Stimulated activated memory B cell treated with anti-CD40 and anti-IgM and Interleukin-4, amounts not matched to agents 10 μg/mL and 1 μg/mL and 100 μg/mL, for 72 hours (primary cell): ENCODE data around the gene ITPR3.

ENCODE experiments used
- ATAC-seq: fragments of 150-1000 bp; cut with Tn5 transposase; 2 replicates; pipeline ENCODE4 v1.10.0; 2021
- H3K27ac Mint-ChIP-seq: one replicate; pipeline ENCODE4 v1.8.0; 2022; ENCODE audit warnings: mild to moderate bottlenecking, mixed read lengths
- H3K27me3 Mint-ChIP-seq: one replicate; pipeline ENCODE4 v1.8.0; 2022; ENCODE audit warnings: mixed read lengths
- H3K36me3 Mint-ChIP-seq: one replicate; pipeline ENCODE4 v1.8.0; 2022; ENCODE audit warnings: mixed read lengths
- H3K4me1 Mint-ChIP-seq: one replicate; pipeline ENCODE4 v1.8.0; 2022; ENCODE audit warnings: mixed read lengths
- H3K4me3 Mint-ChIP-seq: one replicate; pipeline ENCODE4 v1.8.0; 2022; ENCODE audit warnings: mild to moderate bottlenecking, moderate library complexity, mixed read lengths
- H3K9me3 Mint-ChIP-seq: one replicate; pipeline ENCODE4 v1.8.0; 2022; ENCODE audit warnings: mixed read lengths

ITPR3 gene

GRCh38 chr6:33659986-33660385 lies 38.9 kb downstream of the ITPR3 start:
- H3K27ac Mint-ChIP-seq: no peak overlapping the region
- no peak overlapping the region for H3K4me3 Mint-ChIP-seq
- ATAC-seq: no peak
- H3K27me3 Mint-ChIP-seq: no peaks in the 10 kb centered on the region
- no peaks in the 10 kb centered on the region for H3K4me1 Mint-ChIP-seq
- H3K36me3 Mint-ChIP-seq: peaks cover 45% of the 10 kb centered on the region
- no peaks in the 10 kb centered on the region for H3K9me3 Mint-ChIP-seq

DNA sequence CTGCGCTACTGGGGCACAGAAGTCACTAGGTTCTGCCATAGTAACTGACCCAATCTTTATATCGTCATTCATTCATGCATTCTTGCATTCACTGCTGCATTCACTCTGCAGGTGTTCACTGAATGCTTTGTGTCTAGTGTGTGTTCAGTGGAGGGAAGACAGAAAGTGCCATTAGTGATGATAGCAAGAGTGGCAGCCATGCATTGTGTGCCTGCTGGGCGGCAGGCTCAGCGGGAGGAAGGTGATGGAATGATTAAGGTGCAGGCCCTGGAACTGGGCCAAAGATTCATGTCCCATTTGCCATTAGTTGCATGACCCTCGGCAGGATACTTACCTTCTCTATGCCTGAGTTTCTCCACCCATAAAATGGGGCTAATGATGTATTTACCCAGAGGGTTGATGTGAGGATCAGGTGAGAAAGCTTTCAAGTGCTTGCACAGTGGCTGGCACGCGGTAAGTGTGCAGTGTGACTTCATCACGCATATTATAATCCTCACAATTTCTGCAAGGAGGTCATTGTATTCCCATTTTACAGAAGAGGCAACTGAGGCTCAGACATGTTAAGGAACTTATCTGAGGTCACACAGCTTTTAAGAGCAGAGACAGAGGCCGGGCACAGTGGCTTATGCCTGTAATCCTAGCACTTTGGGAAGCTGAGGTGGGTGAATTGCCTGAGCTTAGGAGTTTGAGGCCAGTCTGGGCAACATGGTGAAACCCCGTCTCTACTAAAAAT lies 40.1 kb downstream of the ITPR3 start:
- no peaks in the 10 kb centered on the region for H3K4me1 Mint-ChIP-seq
- no peaks in the 10 kb centered on the region for H3K9me3 Mint-ChIP-seq
- H3K27me3 Mint-ChIP-seq: no peaks in the 10 kb centered on the region
- no peak overlapping the region for H3K4me3 Mint-ChIP-seq
- peaks cover 51% of the 10 kb centered on the region for H3K36me3 Mint-ChIP-seq
- ATAC-seq: no peak
- peak overlapping the region; percentile 24 for H3K27ac Mint-ChIP-seq

DNA sequence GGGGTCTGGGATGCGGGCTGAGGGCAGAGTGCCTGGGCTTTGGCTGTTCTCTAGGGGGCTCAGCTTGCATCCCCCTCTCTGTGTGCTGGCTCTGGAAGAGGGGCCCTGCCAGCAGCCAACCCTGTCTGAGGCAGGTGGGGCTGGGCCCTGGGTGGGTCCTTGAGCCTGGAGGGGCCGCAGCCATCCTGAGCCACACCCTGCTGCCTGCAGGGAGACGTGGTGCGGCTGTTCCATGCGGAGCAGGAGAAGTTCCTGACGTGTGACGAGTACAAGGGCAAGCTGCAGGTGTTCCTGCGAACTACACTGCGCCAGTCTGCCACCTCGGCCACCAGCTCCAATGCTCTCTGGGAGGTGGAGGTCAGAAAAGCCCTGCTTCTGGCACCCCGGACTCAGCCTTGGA lies 41.2 kb downstream of the ITPR3 start:
- Mint-ChIP-seq H3K36me3 (peaks cover 52% of the 10 kb centered on the region), H3K4me1 (no peaks in the 10 kb centered on the region), H3K4me3 (no peak overlapping the region), H3K27ac (peak overlapping the region; percentile 24), H3K27me3 (no peaks in the 10 kb centered on the region), H3K9me3 (no peaks in the 10 kb centered on the region)
- ATAC-seq: no peak

DNA sequence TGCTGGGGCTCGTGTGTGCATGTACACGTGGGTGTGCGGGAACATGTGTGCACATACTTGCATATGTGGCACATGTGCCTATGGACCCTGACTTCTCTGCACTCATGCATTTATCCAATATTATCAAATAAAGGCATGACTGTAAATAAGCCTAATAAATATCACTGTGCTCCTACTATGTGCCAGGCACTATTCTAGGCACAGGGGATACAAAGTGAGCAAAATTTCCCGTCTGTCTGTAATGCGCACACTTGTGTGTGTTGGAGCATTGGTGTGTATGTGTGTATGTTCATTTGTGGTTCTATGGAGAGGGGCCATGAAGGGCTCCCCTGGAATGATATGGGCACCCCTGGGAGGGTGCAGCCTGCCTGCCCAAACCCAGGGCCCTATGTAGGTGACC lies 41.9 kb downstream of the ITPR3 start:
- Mint-ChIP-seq H3K27me3 (no peaks in the 10 kb centered on the region), H3K36me3 (peaks cover 49% of the 10 kb centered on the region), H3K27ac (no peak overlapping the region), H3K4me3 (no peak overlapping the region), H3K4me1 (no peaks in the 10 kb centered on the region), H3K9me3 (no peaks in the 10 kb centered on the region)
- ATAC-seq: no peak

- Mint-ChIP-seq H3K27ac (no peak overlapping the region), H3K27me3 (no peaks in the 10 kb centered on the region), H3K36me3 (peaks cover 56% of the 10 kb centered on the region), H3K9me3 (no peaks in the 10 kb centered on the region), H3K4me1 (peaks cover 8% of the 10 kb centered on the region), H3K4me3 (no peak overlapping the region)
- no peak for ATAC-seq
Measured at GRCh38 chr6:33663727-33664449, 42.8 kb downstream of the ITPR3 start.

DNA sequence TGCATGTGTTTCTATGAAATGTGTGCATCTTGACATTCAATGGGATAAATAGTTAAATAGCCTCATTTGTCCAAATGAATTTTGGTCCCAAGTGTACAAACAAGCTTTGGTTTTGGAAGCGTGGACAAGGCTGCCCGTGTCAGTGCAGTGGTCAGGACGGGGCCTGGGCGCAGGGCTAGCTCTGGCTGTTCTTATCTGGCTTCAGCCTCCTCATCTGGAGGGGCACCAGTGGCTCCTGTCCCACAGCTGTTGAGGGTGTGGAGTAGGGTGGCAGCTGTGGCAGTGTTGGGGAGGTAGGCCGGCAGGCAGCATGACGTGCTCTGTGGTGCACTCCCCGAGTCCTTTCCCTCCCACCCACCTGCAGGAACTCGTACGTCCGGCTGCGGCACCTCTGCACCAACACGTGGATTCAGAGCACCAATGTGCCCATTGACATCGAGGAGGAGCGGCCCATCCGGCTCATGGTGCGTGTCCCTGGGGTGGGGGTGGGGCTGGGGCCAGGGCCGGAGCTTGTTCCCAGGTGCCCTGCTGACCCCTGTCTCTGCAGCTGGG lies 43.5 kb downstream of the ITPR3 start:
- Mint-ChIP-seq H3K27ac (no peak overlapping the region), H3K36me3 (peaks cover 56% of the 10 kb centered on the region), H3K4me1 (peaks cover 10% of the 10 kb centered on the region), H3K4me3 (no peak overlapping the region), H3K9me3 (no peaks in the 10 kb centered on the region), H3K27me3 (no peaks in the 10 kb centered on the region)
- no peak for ATAC-seq

DNA sequence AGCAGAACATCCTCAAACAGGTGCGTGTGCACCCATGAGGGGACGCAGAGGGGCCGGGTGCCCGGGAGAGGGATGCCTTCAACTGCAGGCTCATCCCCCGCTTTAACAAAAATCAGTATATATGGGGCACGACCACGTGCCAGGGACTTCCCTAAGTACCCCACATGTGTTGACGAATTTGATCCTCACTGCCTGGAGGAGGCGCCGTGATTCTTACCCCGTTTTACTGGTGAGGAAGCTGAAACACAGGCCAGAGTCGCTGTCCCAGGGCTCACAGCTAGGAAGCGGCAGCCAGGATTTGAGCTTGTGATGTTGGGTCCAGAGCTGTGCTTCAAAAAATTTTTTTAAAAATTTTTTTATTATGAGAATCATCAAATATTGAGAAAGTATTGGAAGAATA lies 44.8 kb downstream of the ITPR3 start:
- H3K36me3 Mint-ChIP-seq: peaks cover 52% of the 10 kb centered on the region
- no peak for ATAC-seq
- H3K4me1 Mint-ChIP-seq: peaks cover 10% of the 10 kb centered on the region
- H3K9me3 Mint-ChIP-seq: no peaks in the 10 kb centered on the region
- H3K4me3 Mint-ChIP-seq: no peak overlapping the region
- no peak overlapping the region for H3K27ac Mint-ChIP-seq
- no peaks in the 10 kb centered on the region for H3K27me3 Mint-ChIP-seq

DNA sequence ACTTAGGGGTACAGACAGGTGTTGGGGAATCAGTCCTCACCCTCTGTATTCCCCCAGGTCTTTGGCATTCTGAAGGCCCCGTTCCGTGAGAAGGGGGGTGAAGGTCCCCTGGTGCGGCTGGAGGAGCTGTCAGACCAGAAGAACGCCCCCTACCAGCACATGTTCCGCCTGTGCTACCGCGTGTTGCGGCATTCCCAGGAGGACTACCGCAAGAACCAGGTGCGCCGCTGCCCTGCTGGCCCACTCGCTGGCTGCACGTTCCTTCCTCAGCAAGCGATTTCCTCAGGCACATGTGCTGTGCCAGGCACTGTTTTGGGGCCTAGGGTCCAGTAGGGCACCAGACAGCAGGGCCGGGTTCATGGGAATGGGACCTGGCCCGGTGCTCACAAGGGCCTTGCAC lies 46.0 kb downstream of the ITPR3 start:
- Mint-ChIP-seq H3K27ac (no peak overlapping the region), H3K9me3 (no peaks in the 10 kb centered on the region), H3K36me3 (peaks cover 57% of the 10 kb centered on the region), H3K27me3 (no peaks in the 10 kb centered on the region), H3K4me1 (peaks cover 10% of the 10 kb centered on the region), H3K4me3 (no peak overlapping the region)
- no peak for ATAC-seq

DNA sequence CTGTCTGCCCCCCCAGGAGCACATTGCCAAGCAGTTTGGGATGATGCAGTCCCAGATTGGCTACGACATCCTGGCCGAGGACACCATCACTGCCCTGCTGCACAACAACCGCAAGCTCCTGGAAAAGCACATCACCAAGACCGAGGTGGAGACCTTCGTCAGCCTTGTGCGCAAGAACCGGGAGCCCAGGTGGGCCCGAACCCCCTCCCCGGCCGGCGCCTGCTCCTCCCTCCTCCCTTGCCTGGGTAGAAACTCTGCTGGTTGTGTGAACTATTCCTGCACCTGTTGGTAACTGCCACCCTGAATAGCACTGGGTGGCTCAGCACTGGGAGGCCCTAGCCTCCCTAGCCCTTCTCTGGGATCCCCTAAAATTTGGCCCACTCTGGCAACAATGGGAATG lies 46.7 kb downstream of the ITPR3 start:
- peaks cover 59% of the 10 kb centered on the region for H3K36me3 Mint-ChIP-seq
- no peak overlapping the region for H3K4me3 Mint-ChIP-seq
- no peaks in the 10 kb centered on the region for H3K9me3 Mint-ChIP-seq
- peaks cover 11% of the 10 kb centered on the region for H3K4me1 Mint-ChIP-seq
- peak overlapping the region; percentile 21 for H3K27ac Mint-ChIP-seq
- no peaks in the 10 kb centered on the region for H3K27me3 Mint-ChIP-seq
- ATAC-seq: no peak

DNA sequence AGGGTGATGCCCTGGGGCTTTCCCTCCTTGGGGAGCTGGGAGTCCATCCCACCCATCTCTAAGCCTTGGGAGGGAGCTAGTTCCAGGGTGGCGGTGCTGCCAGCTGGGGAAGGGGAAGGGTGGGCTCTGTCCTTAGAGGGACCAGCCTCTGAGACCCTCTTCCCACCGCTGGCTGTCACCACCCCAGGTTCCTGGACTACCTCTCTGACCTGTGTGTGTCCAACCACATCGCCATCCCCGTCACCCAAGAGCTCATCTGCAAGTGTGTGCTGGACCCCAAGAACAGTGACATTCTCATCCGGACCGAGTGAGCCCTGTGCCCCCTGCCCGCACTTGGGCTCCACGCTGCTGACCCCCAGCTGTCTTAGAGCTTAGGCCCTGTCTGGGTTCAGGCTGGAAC lies 47.2 kb downstream of the ITPR3 start:
- Mint-ChIP-seq H3K4me1 (peaks cover 17% of the 10 kb centered on the region), H3K27me3 (no peaks in the 10 kb centered on the region), H3K27ac (peak overlapping the region; percentile 21)

DNA sequence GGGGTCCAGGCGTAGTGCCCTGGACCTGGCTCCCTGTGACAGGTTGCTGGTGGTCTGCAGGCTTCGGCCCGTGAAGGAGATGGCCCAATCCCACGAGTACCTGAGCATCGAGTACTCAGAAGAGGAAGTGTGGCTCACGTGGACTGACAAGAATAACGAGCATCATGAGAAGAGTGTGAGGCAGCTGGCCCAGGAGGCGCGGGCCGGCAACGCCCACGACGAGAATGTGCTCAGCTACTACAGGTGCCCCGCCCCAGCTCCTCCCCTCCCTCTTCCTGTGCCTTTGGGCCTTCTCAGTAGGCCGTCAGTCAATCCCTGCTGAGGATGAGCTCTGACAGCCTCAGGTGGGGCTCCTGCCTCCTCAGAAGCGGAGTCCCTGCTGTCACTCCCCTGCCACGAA lies 47.8 kb downstream of the ITPR3 start:
- Mint-ChIP-seq H3K4me1 (peaks cover 20% of the 10 kb centered on the region), H3K27me3 (no peaks in the 10 kb centered on the region), H3K27ac (peak overlapping the region; percentile 21), H3K36me3 (peaks cover 62% of the 10 kb centered on the region), H3K9me3 (no peaks in the 10 kb centered on the region), H3K4me3 (no peak overlapping the region)
- peak; percentile 80 for ATAC-seq

More for the DNA sequence above, 47.2 kb downstream of the ITPR3 start:
- peaks cover 62% of the 10 kb centered on the region for H3K36me3 Mint-ChIP-seq
- H3K9me3 Mint-ChIP-seq: no peaks in the 10 kb centered on the region
- no peak overlapping the region for H3K4me3 Mint-ChIP-seq
- ATAC-seq: no peak

DNA sequence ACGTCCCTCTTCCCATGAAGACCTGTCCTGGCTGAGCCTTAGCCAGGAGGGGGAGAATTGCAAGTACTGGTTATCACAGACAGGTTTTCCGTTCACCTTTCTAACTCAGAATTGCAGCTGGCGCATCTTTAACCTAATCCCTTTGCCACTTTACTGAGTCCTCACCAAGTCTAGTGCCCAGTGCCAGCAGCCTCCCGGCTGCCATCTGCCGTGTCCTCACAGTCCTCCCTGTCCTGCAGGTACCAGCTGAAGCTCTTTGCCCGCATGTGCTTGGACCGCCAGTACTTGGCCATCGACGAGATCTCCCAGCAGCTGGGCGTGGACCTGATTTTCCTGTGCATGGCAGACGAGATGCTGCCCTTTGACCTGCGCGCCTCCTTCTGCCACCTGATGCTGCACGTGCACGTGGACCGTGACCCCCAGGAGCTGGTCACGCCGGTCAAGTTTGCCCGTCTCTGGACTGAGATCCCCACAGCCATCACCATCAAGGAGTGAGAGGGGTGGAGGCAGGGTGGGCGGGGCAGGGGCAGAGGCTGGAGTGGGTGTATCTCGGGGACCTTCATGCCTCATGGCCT lies 49.1 kb downstream of the ITPR3 start:
- no peaks in the 10 kb centered on the region for H3K9me3 Mint-ChIP-seq
- H3K27ac Mint-ChIP-seq: peak overlapping the region; percentile 21
- H3K27me3 Mint-ChIP-seq: no peaks in the 10 kb centered on the region
- no peak for ATAC-seq
- peaks cover 26% of the 10 kb centered on the region for H3K4me1 Mint-ChIP-seq
- peaks cover 65% of the 10 kb centered on the region for H3K36me3 Mint-ChIP-seq
- H3K4me3 Mint-ChIP-seq: no peak overlapping the region

GRCh38 chr6:33670971-33671743 lies 50.0 kb downstream of the ITPR3 start:
- Mint-ChIP-seq H3K4me3 (no peak overlapping the region), H3K27me3 (no peaks in the 10 kb centered on the region), H3K27ac (no peak overlapping the region), H3K9me3 (no peaks in the 10 kb centered on the region), H3K4me1 (peaks cover 32% of the 10 kb centered on the region), H3K36me3 (peaks cover 61% of the 10 kb centered on the region)
- no peak for ATAC-seq

- H3K4me3 Mint-ChIP-seq: no peak overlapping the region
- peaks cover 32% of the 10 kb centered on the region for H3K4me1 Mint-ChIP-seq
- H3K27me3 Mint-ChIP-seq: no peaks in the 10 kb centered on the region
- peaks cover 61% of the 10 kb centered on the region for H3K36me3 Mint-ChIP-seq
- no peak overlapping the region for H3K27ac Mint-ChIP-seq
- H3K9me3 Mint-ChIP-seq: no peaks in the 10 kb centered on the region
- no peak for ATAC-seq
Measured at GRCh38 chr6:33671744-33672072, 50.6 kb downstream of the ITPR3 start.

DNA sequence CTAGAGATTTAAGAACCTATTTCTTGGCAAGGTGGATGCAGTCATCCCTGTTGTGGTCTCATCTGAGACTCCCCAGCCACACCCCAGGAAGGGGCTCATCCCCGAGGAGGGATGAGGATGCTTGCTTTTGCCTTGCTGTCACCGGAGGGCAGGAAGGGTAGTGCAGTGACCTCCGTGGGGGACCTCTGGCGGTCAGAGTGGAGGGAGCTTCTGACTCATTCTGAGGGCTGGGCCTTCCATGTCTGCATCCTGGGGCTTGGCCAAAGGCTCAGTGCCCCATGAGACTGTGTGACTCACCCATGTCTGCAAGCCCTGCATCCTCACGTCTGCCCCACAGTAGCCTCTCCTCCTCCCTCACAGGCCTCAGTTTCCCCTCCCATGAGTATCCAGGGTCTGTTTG lies 51.7 kb downstream of the ITPR3 start:
- Mint-ChIP-seq H3K27me3 (no peaks in the 10 kb centered on the region), H3K4me3 (no peak overlapping the region), H3K27ac (peak overlapping the region; percentile 55), H3K9me3 (no peaks in the 10 kb centered on the region), H3K4me1 (peaks cover 32% of the 10 kb centered on the region), H3K36me3 (peaks cover 62% of the 10 kb centered on the region)
- peak; percentile 71 for ATAC-seq
